A549 (cell line): ENCODE measurements around the gene CYP4F2. TPM values are rescaled to one million over a fixed set of nuclear protein-coding genes. Genes with fewer than 3 reads are reported as not detected.
"Not testable (repeated sequence)": the region's sequence is repeated elsewhere in the genome, so short reads cannot be mapped to it uniquely, and the experiment has no call there.

Experiments used
- ATAC-seq, 2 experiments: fragments of 200-7000 bp in 1 of 2; fragments of >200 bp in 1 of 2; cut with Nextera tagmentation in 1 of 2; cut with Tn5 transposase in 1 of 2; 3 replicates each; pipeline versions ENCODE4 v1.8.0 to v1.9.1; 2018 to 2020; ENCODE audit warnings: mild to moderate bottlenecking in 1 of 2, moderate library complexity in 1 of 2
- CTCF ChIA-PET: fragments of 300-600 bp; sonication (Branson Sonifier 250); formaldehyde crosslinking; extraction: SDS; loops from one replicate; lab custom pipeline; 2021; ENCODE audit warnings: antibody characterized with exemption, inconsistent platforms; lab: Yijun Ruan, JAX
- POLR2A ChIA-PET: fragments of 350-600 bp; formaldehyde crosslinking; extraction: SDS; loops from one replicate; lab custom pipeline; 2021; ENCODE audit warnings: antibody characterized with exemption, inconsistent platforms; lab: Yijun Ruan, JAX
- DNase-seq, 2 experiments: peaks; one replicate each; pipeline versions ENCODE4 v3.0.0 to v3.0.0-alpha.2; 2011 to 2016; ENCODE audit warnings: low read depth in 1 of 2, low spot score in 1 of 2
- FAIRE-seq: peaks from 2 replicates; lab custom pipeline; 2011; peaks lifted over from hg19 to GRCh38; lab: Jason Lieb, UNC
- H3K27ac ChIP-seq, 2 experiments: fragments of >200 bp; sonication (Bioruptor Twin); formaldehyde crosslinking; 3 replicates each; pipeline ENCODE4 v1.5.1; 2016 to 2017
- H3K4me1 ChIP-seq: fragments of >200 bp; sonication (Bioruptor Twin); formaldehyde crosslinking; 3 replicates; pipeline ENCODE4 v1.6.1; 2016
- H3K4me2 ChIP-seq: fragments of >200 bp; sonication (Bioruptor Twin); formaldehyde crosslinking; 3 replicates; pipeline ENCODE4 v1.6.1; 2016
- H3K4me3 ChIP-seq: fragments of >200 bp; sonication (Bioruptor Twin); formaldehyde crosslinking; 3 replicates; pipeline ENCODE4 v1.5.1; 2016
- H3K9me3 ChIP-seq: fragments of >200 bp; sonication (Bioruptor Twin); formaldehyde crosslinking; 3 replicates; pipeline ENCODE4 v1.6.1; 2016
- BHLHE40 ChIP-seq: IDR thresholded peaks from 2 replicates; pipeline ENCODE4 v1.6.1; 2012; ENCODE audit warnings: low read depth, low read length, inconsistent platforms
- CHD2 ChIP-seq: fragments of 150-350 bp; IDR thresholded peaks from 2 replicates; pipeline ENCODE4 v1.6.1; 2014; ENCODE audit warnings: low read length; ENCODE audit not compliant: partially characterized antibody
- CHD4 ChIP-seq: fragments of 200-600 bp; sonication (generic); IDR thresholded peaks from 2 replicates; pipeline ENCODE4 v1.6.1; 2016; ENCODE audit warnings: antibody characterized with exemption, mild to moderate bottlenecking, borderline replicate concordance
- EHF ChIP-seq: fragments of 250-450 bp; sonication (Bioruptor Pico); IDR thresholded peaks from 2 replicates; pipeline ENCODE4 v1.5.0; 2020; ENCODE audit warnings: mild to moderate bottlenecking
- ELK1 ChIP-seq: fragments of 150-350 bp; IDR thresholded peaks from 2 replicates; pipeline ENCODE4 v1.6.1; 2014; ENCODE audit warnings: low read depth, mild to moderate bottlenecking, low read length
- FOSB ChIP-seq: fragments of 250-450 bp; sonication (Bioruptor Pico); IDR thresholded peaks from 2 replicates; pipeline ENCODE4 v1.5.0; 2020; ENCODE audit warnings: mild to moderate bottlenecking, moderate library complexity
- FOSL2 ChIP-seq, 2 experiments: fragments of 450-650 bp in 1 of 2; fragments of >200 bp in 1 of 2; sonication (Bioruptor Twin) in 1 of 2; formaldehyde crosslinking; IDR thresholded peaks; 2 replicates each; pipeline versions ENCODE4 v1.5.0 to v1.6.1; 2016 to 2020; ENCODE audit warnings: mild to moderate bottlenecking in 1 of 2, moderate library complexity in 1 of 2
- FOXS1 ChIP-seq: fragments of 250-450 bp; sonication (Bioruptor Pico); IDR thresholded peaks from 2 replicates; pipeline ENCODE4 v1.5.0; 2020; ENCODE audit warnings: mild to moderate bottlenecking, moderate library complexity
- HOXA7 ChIP-seq: fragments of 250-450 bp; sonication (Bioruptor Pico); IDR thresholded peaks from 2 replicates; pipeline ENCODE4 v1.5.0; 2020; ENCODE audit warnings: mild to moderate bottlenecking, moderate library complexity
- HOXB13 ChIP-seq: fragments of 250-450 bp; sonication (Bioruptor Pico); IDR thresholded peaks from 2 replicates; pipeline ENCODE4 v1.5.0; 2020; ENCODE audit warnings: low read depth, mild to moderate bottlenecking, moderate library complexity
- KDM5A ChIP-seq: fragments of 200-600 bp; sonication (generic); IDR thresholded peaks from 2 replicates; pipeline ENCODE4 v1.6.1; 2016; ENCODE audit warnings: antibody characterized with exemption, mild to moderate bottlenecking
- MYC ChIP-seq: IDR thresholded peaks from 2 replicates; pipeline ENCODE4 v1.6.1; 2012; ENCODE audit warnings: mild to moderate bottlenecking, inconsistent platforms, low read length, improper control_type of control experiment, borderline replicate concordance
- NFE2L2 ChIP-seq: fragments of 150-350 bp; conservative IDR thresholded peaks from 2 replicates; pipeline ENCODE4 v1.6.1; 2014; ENCODE audit warnings: low read length
- NR3C1 ChIP-seq: fragments of >200 bp; sonication (Bioruptor Twin); formaldehyde crosslinking; IDR thresholded peaks from 3 replicates; pipeline ENCODE4 v1.6.1; 2017
- POLR2A ChIP-seq: IDR thresholded peaks from 2 replicates; pipeline ENCODE4 v1.6.1; 2012; ENCODE audit warnings: mild to moderate bottlenecking, low read length
- RFX5 ChIP-seq: fragments of 450-650 bp; IDR thresholded peaks from 2 replicates; pipeline ENCODE4 v1.7.1; 2014; ENCODE audit warnings: antibody characterized with exemption, mild to moderate bottlenecking, moderate library complexity
- RNF2 ChIP-seq: fragments of 200-600 bp; sonication (generic); IDR thresholded peaks from 2 replicates; pipeline ENCODE4 v1.6.1; 2016; ENCODE audit warnings: low read depth, mild to moderate bottlenecking, antibody characterized with exemption, moderate library complexity, borderline replicate concordance
- SREBF2 ChIP-seq: fragments of 450-650 bp; IDR thresholded peaks from 2 replicates; pipeline ENCODE4 v1.6.1; 2014; ENCODE audit warnings: mild to moderate bottlenecking, moderate library complexity
- TP53 ChIP-seq: fragments of 250-450 bp; sonication (Bioruptor Pico); IDR thresholded peaks from 2 replicates; pipeline ENCODE4 v1.5.0; 2021; ENCODE audit warnings: mild to moderate bottlenecking, moderate library complexity
- ZFP36 ChIP-seq: fragments of 450-650 bp; IDR thresholded peaks from 2 replicates; pipeline ENCODE4 v1.6.1; 2014; ENCODE audit warnings: borderline replicate concordance; ENCODE audit not compliant: partially characterized antibody
- WGBS: methylation state at CpG from one replicate; pipeline ENCODE4 v1.1.6; 2017; ENCODE audit errors: missing lambda C conversion rate; 5-methylcytosine and 5-hydroxymethylcytosine counted together
- polyA plus RNA-seq, 4 experiments: library from polyadenylated mRNA; depleted of rRNA in 3 of 4; stranded (reverse); fragments of >200 nt; fragmentation: RNase III in 1 of 4; extraction: RNeasy Plus Mini Kit Qiagen cat#74134 plus additional on column Dnase treatment in 1 of 4; gene quantifications; 2 replicates in 3 of 4; 3 replicates in 1 of 4; pipeline ENCODE4 v1.2.3, GENCODE V29; 2011 to 2017
- TF ChIP-seq, protein P1 (sequence below): fragments of >200 bp; sonication (Bioruptor Twin); formaldehyde crosslinking; IDR thresholded peaks from 2 replicates; pipeline ENCODE4 v1.6.1; 2016
- TF ChIP-seq, protein P2 (sequence below): fragments of 450-650 bp; IDR thresholded peaks from 2 replicates; pipeline ENCODE4 v1.6.1; 2014; ENCODE audit warnings: antibody characterized with exemption
- TF ChIP-seq, protein P3 (sequence below): IDR thresholded peaks from 2 replicates; pipeline ENCODE4 v1.6.1; 2012
- TF ChIP-seq, protein P4 (sequence below): fragments of 250-450 bp; sonication (Bioruptor Pico); IDR thresholded peaks from 2 replicates; pipeline ENCODE4 v1.5.0; 2020; ENCODE audit warnings: low read depth, mild to moderate bottlenecking, moderate library complexity

CYP4F2 gene
- polyA plus RNA-seq, 2 of the 4 experiments (the other 2 are of a cell fraction): 0.13 to 0.43 TPM

- POLR2A ChIA-PET: no interaction called here
- no peak for ATAC-seq
These were observed 6.4 kb downstream of the CYP4F2 start for GRCh38 chr19:15891434-15891833.

DNA sequence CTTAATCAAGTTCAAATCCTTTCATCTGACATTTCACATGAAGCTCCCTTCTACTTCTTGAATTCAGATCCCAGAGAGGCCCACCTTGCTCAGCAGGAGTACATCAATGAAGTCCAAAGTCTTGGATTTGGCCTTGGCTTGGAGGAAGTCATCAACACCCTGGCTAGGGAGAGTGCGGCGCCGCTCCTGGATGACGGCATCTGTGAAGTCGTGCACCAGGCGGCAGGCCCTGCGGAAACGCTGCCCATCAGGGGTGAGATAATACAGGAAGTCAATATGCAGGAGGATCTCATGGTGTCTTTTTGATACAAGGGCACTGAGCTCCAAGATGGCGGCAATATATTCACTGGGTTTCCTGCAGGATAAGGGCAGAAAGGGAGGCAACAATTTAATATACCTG, 8.5 kb downstream of the CYP4F2 start:
- H3K4me3 ChIP-seq, H3K4me2 ChIP-seq, POLR2A ChIA-PET, H3K4me1 ChIP-seq, DNase-seq, FAIRE-seq, H3K27ac ChIP-seq, ATAC-seq, CTCF ChIA-PET, H3K9me3 ChIP-seq: not testable (repeated sequence)
- 79% methylated on average over 5 of the region's 9 CpGs for WGBS

More at GRCh38 chr19:15891434-15891833, 6.4 kb downstream of the CYP4F2 start:
- WGBS: 18% methylated on average over 6 of the region's 6 CpGs
- no peak overlapping the region for H3K4me3 ChIP-seq
- CTCF ChIA-PET: no interaction called here
- H3K27ac ChIP-seq: no peak overlapping the region
- H3K9me3 ChIP-seq: no peaks in the 10 kb centered on the region
- no peak for DNase-seq
- no peak overlapping the region for H3K4me2 ChIP-seq
- FAIRE-seq: no peak
- TF ChIP-seq HOXB13: no peak
- TF ChIP-seq EHF (CRISPR knock-in tag): no peak
- no peak for TF ChIP-seq FOSB (CRISPR knock-in tag)
- no peak for TF ChIP-seq KDM5A
- no peak for TF ChIP-seq MYC
- TF ChIP-seq POLR2A: no peak
- TF ChIP-seq, protein P1, sequence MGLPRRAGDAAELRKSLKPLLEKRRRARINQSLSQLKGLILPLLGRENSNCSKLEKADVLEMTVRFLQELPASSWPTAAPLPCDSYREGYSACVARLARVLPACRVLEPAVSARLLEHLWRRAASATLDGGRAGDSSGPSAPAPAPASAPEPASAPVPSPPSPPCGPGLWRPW: no peak
- no peak for TF ChIP-seq FOSL2 (IDR thresholded peaks at IDR 0.05)
- TF ChIP-seq FOSL2 (CRISPR knock-in tag; IDR thresholded peaks at IDR 0.05): no peak
- TF ChIP-seq, protein P2, sequence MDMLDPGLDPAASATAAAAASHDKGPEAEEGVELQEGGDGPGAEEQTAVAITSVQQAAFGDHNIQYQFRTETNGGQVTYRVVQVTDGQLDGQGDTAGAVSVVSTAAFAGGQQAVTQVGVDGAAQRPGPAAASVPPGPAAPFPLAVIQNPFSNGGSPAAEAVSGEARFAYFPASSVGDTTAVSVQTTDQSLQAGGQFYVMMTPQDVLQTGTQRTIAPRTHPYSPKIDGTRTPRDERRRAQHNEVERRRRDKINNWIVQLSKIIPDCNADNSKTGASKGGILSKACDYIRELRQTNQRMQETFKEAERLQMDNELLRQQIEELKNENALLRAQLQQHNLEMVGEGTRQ: no peak
- TF ChIP-seq RFX5: no peak
- TF ChIP-seq, all 56 proteins: peak for 0
- no peaks in the 10 kb centered on the region for H3K4me1 ChIP-seq

- CTCF ChIA-PET: no interaction called here
- no peak overlapping the region for H3K27ac ChIP-seq
- ATAC-seq: no peak
- DNase-seq: no peak
- 22% methylated on average over 3 of the region's 7 CpGs for WGBS
- TF ChIP-seq NR3C1 (no peak), RNF2 (no peak), FOXS1 (CRISPR knock-in tag) (no peak), NFE2L2 (no peak), ELK1 (no peak), CHD4 (no peak), TP53 (CRISPR knock-in tag) (no peak), CHD2 (no peak), HOXB13 (no peak), EHF (CRISPR knock-in tag) (no peak), MYC (no peak), BHLHE40 (no peak), SREBF2 (no peak), HOXA7 (CRISPR knock-in tag) (no peak), ZFP36 (no peak)
- TF ChIP-seq, protein P3, sequence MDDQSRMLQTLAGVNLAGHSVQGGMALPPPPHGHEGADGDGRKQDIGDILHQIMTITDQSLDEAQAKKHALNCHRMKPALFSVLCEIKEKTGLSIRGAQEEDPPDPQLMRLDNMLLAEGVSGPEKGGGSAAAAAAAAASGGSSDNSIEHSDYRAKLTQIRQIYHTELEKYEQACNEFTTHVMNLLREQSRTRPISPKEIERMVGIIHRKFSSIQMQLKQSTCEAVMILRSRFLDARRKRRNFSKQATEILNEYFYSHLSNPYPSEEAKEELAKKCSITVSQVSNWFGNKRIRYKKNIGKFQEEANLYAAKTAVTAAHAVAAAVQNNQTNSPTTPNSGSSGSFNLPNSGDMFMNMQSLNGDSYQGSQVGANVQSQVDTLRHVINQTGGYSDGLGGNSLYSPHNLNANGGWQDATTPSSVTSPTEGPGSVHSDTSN: no peak
- TF ChIP-seq, protein P2: no peak
- TF ChIP-seq, protein P4, sequence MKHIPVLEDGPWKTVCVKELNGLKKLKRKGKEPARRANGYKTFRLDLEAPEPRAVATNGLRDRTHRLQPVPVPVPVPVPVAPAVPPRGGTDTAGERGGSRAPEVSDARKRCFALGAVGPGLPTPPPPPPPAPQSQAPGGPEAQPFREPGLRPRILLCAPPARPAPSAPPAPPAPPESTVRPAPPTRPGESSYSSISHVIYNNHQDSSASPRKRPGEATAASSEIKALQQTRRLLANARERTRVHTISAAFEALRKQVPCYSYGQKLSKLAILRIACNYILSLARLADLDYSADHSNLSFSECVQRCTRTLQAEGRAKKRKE (CRISPR knock-in tag): no peak
- TF ChIP-seq, all 56 proteins: peak for 0
- Histone ChIP-seq H3K4me1 (no peaks in the 10 kb centered on the region), H3K4me3 (no peak overlapping the region), H3K9me3 (no peaks in the 10 kb centered on the region), H3K4me2 (no peak overlapping the region)
- POLR2A ChIA-PET: no interaction called here
- FAIRE-seq: no peak
These were observed 12.0 kb downstream of the CYP4F2 start for GRCh38 chr19:15885919-15886318.
